ENCODE measurements around the gene SAP30. TPM values are rescaled to one million over a fixed set of nuclear protein-coding genes. Genes with fewer than 3 reads are reported as not detected.
A peak's percentile ranks its signal among the peaks of the same experiment; 100 is the strongest.

The SAP30 gene
- total RNA-seq, result 5.9 and 11.1 TPM in 2 replicates

- Histone ChIP-seq H3K27me3 (ENCODE audit: control insufficient read depth, insufficient read depth, low read length) (no peaks in the 10 kb centered on the region), H3K4me3 (ENCODE audit: low read depth, low read length) (peak within 1 kb of the TSS; percentile 95), H3K36me3 (ENCODE audit: control insufficient read depth, insufficient read depth, low read length) (peaks cover 1% of the 10 kb centered on the region)
- no peak for TF ChIP-seq CTCF (IDR thresholded peaks at IDR 0.05; ENCODE audit: insufficient read depth, low read length, severe bottlenecking)
- FAIRE-seq (no peak), DNase-seq (ENCODE audit: low read depth) (peak; percentile 88)
These were observed at the start of gene SAP30 for GRCh38 chr4:173370477-173371291. TSS of gene SAP30 (plus strand) at chr4:173370954. CDS start at chr4:173371183, 229 bp downstream.

GRCh38 chr4:173325007-173325736 lies 45.6 kb upstream of the SAP30 start:
- H3K27me3 ChIP-seq (ENCODE audit: control insufficient read depth, insufficient read depth, low read length), result no peaks in the 10 kb centered on the region
- H3K4me3 ChIP-seq (ENCODE audit: low read depth, low read length), result no peak overlapping the region
- DNase-seq (ENCODE audit: low read depth), result no peak
- H3K36me3 ChIP-seq (ENCODE audit: control insufficient read depth, insufficient read depth, low read length), result no peaks in the 10 kb centered on the region
- no peak for FAIRE-seq
- TF ChIP-seq CTCF (IDR thresholded peaks at IDR 0.05; ENCODE audit: insufficient read depth, low read length, severe bottlenecking), result no peak

GRCh38 chr4:173328236-173328901 lies 42.4 kb upstream of the SAP30 start:
- Histone ChIP-seq H3K4me3 (ENCODE audit: low read depth, low read length) (no peak overlapping the region), H3K27me3 (ENCODE audit: control insufficient read depth, insufficient read depth, low read length) (no peaks in the 10 kb centered on the region), H3K36me3 (ENCODE audit: control insufficient read depth, insufficient read depth, low read length) (peaks cover 2% of the 10 kb centered on the region)
- no peak for TF ChIP-seq CTCF (IDR thresholded peaks at IDR 0.05; ENCODE audit: insufficient read depth, low read length, severe bottlenecking)
- DNase-seq (ENCODE audit: low read depth) (no peak), FAIRE-seq (no peak)

GRCh38 chr4:173330590-173330989 lies 40.2 kb upstream of the SAP30 start:
- TF ChIP-seq CTCF (IDR thresholded peaks at IDR 0.05; ENCODE audit: insufficient read depth, low read length, severe bottlenecking), result no peak
- H3K27me3 ChIP-seq (ENCODE audit: control insufficient read depth, insufficient read depth, low read length), result no peaks in the 10 kb centered on the region
- no peak for DNase-seq (ENCODE audit: low read depth)
- no peak overlapping the region for H3K4me3 ChIP-seq (ENCODE audit: low read depth, low read length)
- H3K36me3 ChIP-seq (ENCODE audit: control insufficient read depth, insufficient read depth, low read length), result peaks cover 2% of the 10 kb centered on the region
- FAIRE-seq, result no peak

- H3K4me3 ChIP-seq (ENCODE audit: low read depth, low read length), result no peak overlapping the region
- no peaks in the 10 kb centered on the region for H3K27me3 ChIP-seq (ENCODE audit: control insufficient read depth, insufficient read depth, low read length)
- H3K36me3 ChIP-seq (ENCODE audit: control insufficient read depth, insufficient read depth, low read length), result peaks cover 2% of the 10 kb centered on the region
- TF ChIP-seq CTCF (IDR thresholded peaks at IDR 0.05; ENCODE audit: insufficient read depth, low read length, severe bottlenecking), result no peak
- DNase-seq (ENCODE audit: low read depth) (peak; percentile 25), FAIRE-seq (no peak)
These were observed 38.7 kb upstream of the SAP30 start for GRCh38 chr4:173332021-173332487.
